Caco-2 (cell line): ENCODE data around the gene KIAA1671. TPM values are rescaled to one million over a fixed set of nuclear protein-coding genes. Genes with fewer than 3 reads are reported as not detected.
A peak's percentile ranks its signal among the peaks of the same experiment; 100 is the strongest.

Experiments used
- BruUV-seq: library from RNA; stranded (reverse); fragments of 400-500 nt; replicated peaks from 2 replicates; lab custom pipeline; 2021; lab: Mats Ljungman, UMichigan
- CTCF ChIA-PET: fragments of 300-600 bp; sonication (Branson Sonifier 250); formaldehyde crosslinking; loops from one replicate; lab custom pipeline; 2022; ENCODE audit warnings: antibody characterized with exemption; lab: Charles Lee
- POLR2A ChIA-PET: fragments of 300-600 bp; sonication (Branson Sonifier 250); formaldehyde crosslinking; loops from one replicate; lab custom pipeline; 2022; ENCODE audit warnings: antibody characterized with exemption; lab: Charles Lee
- DNase-seq, 2 experiments: peaks; one replicate each; pipeline versions ENCODE4 v3.0.0 to v3.0.0-alpha.2; 2020 to 2022
- H3K27me3 ChIP-seq: replicated peaks from 2 replicates; pipeline ENCODE4 v1.6.0; 2011; ENCODE audit warnings: low read length; ENCODE audit not compliant: control insufficient read depth, insufficient read depth
- H3K36me3 ChIP-seq: 2 replicates; pipeline ENCODE4 v1.5.1; 2011; ENCODE audit warnings: low read length; ENCODE audit not compliant: control insufficient read depth, insufficient read depth
- H3K4me1 ChIP-seq: fragments of 250-450 bp; sonication (Bioruptor Pico); 2 replicates; pipeline ENCODE4 v1.5.1; 2020; ENCODE audit warnings: mild to moderate bottlenecking
- H3K4me3 ChIP-seq: 2 replicates; pipeline ENCODE4 v1.5.1; 2011; ENCODE audit warnings: low read depth, mild to moderate bottlenecking, control low read depth, low read length
- H3K9me3 ChIP-seq: fragments of 250-450 bp; sonication (Bioruptor Pico); 2 replicates; pipeline ENCODE4 v1.5.1; 2020; ENCODE audit warnings: mild to moderate bottlenecking, moderate library complexity
- H3K27ac Mint-ChIP-seq: one replicate; pipeline ENCODE4 v1.8.0; 2022; ENCODE audit warnings: mixed read lengths; ENCODE audit not compliant: unreplicated experiment
- H3K27me3 Mint-ChIP-seq: one replicate; pipeline ENCODE4 v1.8.0; 2022; ENCODE audit warnings: mixed read lengths; ENCODE audit not compliant: insufficient read depth, unreplicated experiment
- H3K36me3 Mint-ChIP-seq: one replicate; pipeline ENCODE4 v1.8.0; 2022; ENCODE audit warnings: mild to moderate bottlenecking, mixed read lengths; ENCODE audit not compliant: insufficient read depth, unreplicated experiment
- H3K4me1 Mint-ChIP-seq: one replicate; pipeline ENCODE4 v1.8.0; 2022; ENCODE audit warnings: low read depth, mixed read lengths; ENCODE audit not compliant: unreplicated experiment
- H3K4me3 Mint-ChIP-seq: one replicate; pipeline ENCODE4 v1.8.0; 2022; ENCODE audit warnings: mild to moderate bottlenecking, moderate library complexity, mixed read lengths; ENCODE audit not compliant: unreplicated experiment
- H3K9me3 Mint-ChIP-seq: one replicate; pipeline ENCODE4 v1.8.0; 2022; ENCODE audit warnings: mixed read lengths; ENCODE audit not compliant: unreplicated experiment
- intact Hi-C: fragments of 100-400 bp; cut with micrococcal nuclease; formaldehyde crosslinking; loops from one replicate; pipeline ENCODE4 v1.10.0; 2022; ENCODE audit not compliant: unreplicated experiment
- total RNA-seq: library from RNA; stranded (reverse); gene quantifications from 2 replicates; pipeline ENCODE4 v1.2.3, GENCODE V29; 2022
- TF ChIP-seq, protein P1 (sequence below), 2 experiments: fragments of 200-600 bp in 1 of 2; IDR thresholded peaks; 1 replicate in 1 of 2; 2 replicates in 1 of 2; pipeline versions ENCODE4 v1.5.1 to v1.8.0; 2011 to 2022; ENCODE audit warnings: antibody characterized with exemption in 1 of 2, control low read depth in 1 of 2, inconsistent platforms in 1 of 2, low read depth in 1 of 2, low read length in 1 of 2, mild to moderate bottlenecking in 1 of 2, moderate library complexity in 1 of 2; ENCODE audit not compliant: insufficient read depth in 1 of 2, severe bottlenecking in 1 of 2, unreplicated experiment in 1 of 2

The KIAA1671 gene
- total RNA-seq, 1 experiment from 2014 or later, result 28.6 TPM

DNA sequence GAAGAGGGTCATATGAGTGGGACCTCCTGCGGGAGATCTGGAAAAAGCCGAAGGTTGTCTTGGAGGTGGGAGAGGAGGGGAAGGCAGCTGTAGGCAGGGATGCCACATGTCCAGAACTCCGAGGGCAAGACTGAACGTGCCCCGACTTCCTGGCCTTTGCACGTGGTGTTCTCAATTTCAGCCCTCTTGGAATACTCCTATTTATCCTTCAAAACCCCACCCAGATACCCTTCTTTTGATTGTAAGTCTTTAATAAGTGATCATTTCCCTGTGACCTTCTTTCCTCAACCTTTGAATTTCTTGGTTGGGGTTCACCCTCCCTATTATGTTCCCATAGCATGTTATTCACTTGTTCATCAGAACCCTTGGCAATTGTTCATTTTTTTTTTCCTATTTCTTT is 151.9 kb downstream of the KIAA1671 start:
- H3K27ac Mint-ChIP-seq, result no peak overlapping the region
- no peak overlapping the region for H3K4me3 Mint-ChIP-seq
- H3K27me3 ChIP-seq, result no peaks in the 10 kb centered on the region
- TF ChIP-seq, protein P1, sequence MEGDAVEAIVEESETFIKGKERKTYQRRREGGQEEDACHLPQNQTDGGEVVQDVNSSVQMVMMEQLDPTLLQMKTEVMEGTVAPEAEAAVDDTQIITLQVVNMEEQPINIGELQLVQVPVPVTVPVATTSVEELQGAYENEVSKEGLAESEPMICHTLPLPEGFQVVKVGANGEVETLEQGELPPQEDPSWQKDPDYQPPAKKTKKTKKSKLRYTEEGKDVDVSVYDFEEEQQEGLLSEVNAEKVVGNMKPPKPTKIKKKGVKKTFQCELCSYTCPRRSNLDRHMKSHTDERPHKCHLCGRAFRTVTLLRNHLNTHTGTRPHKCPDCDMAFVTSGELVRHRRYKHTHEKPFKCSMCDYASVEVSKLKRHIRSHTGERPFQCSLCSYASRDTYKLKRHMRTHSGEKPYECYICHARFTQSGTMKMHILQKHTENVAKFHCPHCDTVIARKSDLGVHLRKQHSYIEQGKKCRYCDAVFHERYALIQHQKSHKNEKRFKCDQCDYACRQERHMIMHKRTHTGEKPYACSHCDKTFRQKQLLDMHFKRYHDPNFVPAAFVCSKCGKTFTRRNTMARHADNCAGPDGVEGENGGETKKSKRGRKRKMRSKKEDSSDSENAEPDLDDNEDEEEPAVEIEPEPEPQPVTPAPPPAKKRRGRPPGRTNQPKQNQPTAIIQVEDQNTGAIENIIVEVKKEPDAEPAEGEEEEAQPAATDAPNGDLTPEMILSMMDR (IDR thresholded peaks at IDR 0.05; ENCODE audit: insufficient read depth in 1 of 2, low read depth in 1 of 2, low read length in 1 of 2, severe bottlenecking in 1 of 2, unreplicated experiment in 1 of 2), result no peak
- H3K4me3 ChIP-seq, result no peak overlapping the region
- H3K27me3 Mint-ChIP-seq, result no peaks in the 10 kb centered on the region
- POLR2A ChIA-PET, result no interaction called here
- no peaks in the 10 kb centered on the region for H3K4me1 Mint-ChIP-seq
- H3K9me3 Mint-ChIP-seq, result no peaks in the 10 kb centered on the region
- no peaks in the 10 kb centered on the region for H3K9me3 ChIP-seq
- intact Hi-C loops, result no loop called here
- no peaks in the 10 kb centered on the region; the same call in 1 of the 2 replicates for H3K36me3 ChIP-seq
- no TSS peak for BruUV-seq
- CTCF ChIA-PET, result no interaction called here
- no peaks in the 10 kb centered on the region for H3K36me3 Mint-ChIP-seq
- DNase-seq, result no peak
- H3K4me1 ChIP-seq, result no peaks in the 10 kb centered on the region

- peaks cover 6% of the 10 kb centered on the region for H3K36me3 Mint-ChIP-seq
- no TSS peak for BruUV-seq
- CTCF ChIA-PET, result no interaction called here
- Histone ChIP-seq H3K27me3 (no peaks in the 10 kb centered on the region), H3K36me3 (no peaks in the 10 kb centered on the region; the same call in 1 of the 2 replicates), H3K4me1 (peaks cover 10% of the 10 kb centered on the region; the same call in 1 of the 2 replicates), H3K4me3 (no peak overlapping the region), H3K9me3 (no peaks in the 10 kb centered on the region)
- no peaks in the 10 kb centered on the region for H3K27me3 Mint-ChIP-seq
- intact Hi-C loops, result no loop called here
- TF ChIP-seq, protein P1 (IDR thresholded peaks at IDR 0.05; ENCODE audit: insufficient read depth in 1 of 2, low read depth in 1 of 2, low read length in 1 of 2, severe bottlenecking in 1 of 2, unreplicated experiment in 1 of 2), result no peak
- DNase-seq, result no peak
- POLR2A ChIA-PET, result no interaction called here
- no peak overlapping the region for H3K27ac Mint-ChIP-seq
- no peak overlapping the region for H3K4me3 Mint-ChIP-seq
- no peaks in the 10 kb centered on the region for H3K4me1 Mint-ChIP-seq
- H3K9me3 Mint-ChIP-seq, result no peaks in the 10 kb centered on the region
Measured at GRCh38 chr22:25105817-25106650, 153.5 kb downstream of the KIAA1671 start.

DNA sequence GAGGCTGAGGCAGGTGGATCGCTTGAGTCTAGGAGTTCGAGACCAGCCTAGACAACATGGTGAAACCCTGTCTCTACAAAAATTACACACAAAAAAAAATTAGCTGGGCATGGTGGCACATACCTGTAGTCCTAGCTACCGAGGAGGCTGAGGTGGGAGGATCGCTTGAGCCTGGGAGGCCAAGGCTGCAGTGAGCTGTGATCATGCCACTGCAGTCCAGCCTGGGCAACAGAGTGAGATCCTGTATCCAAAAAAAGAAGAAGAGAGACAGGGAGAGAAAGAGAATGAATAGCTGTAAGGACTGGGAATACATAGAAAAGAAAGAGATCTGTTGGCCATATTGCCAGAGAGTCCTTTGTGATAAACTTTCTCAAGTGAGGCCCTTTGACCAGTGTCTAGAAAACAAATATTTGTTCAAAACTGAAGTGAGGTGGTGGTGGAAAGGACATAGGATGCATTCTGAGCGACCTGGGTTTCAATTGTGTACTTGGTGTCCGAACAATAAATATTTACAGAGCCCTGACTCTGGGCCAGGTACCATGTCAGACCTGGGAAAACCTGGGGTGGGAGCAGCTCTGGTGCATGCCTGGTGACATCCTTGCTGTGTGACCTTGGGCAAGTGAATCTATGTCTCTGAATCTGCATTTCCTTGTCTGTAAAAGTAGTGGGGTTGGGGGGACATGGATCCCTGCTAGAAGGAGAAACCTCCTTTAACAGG is 157.5 kb downstream of the KIAA1671 start:
- no peaks in the 10 kb centered on the region for H3K9me3 Mint-ChIP-seq
- no peaks in the 10 kb centered on the region for H3K27me3 ChIP-seq
- H3K36me3 Mint-ChIP-seq, result peaks cover 6% of the 10 kb centered on the region
- no peaks in the 10 kb centered on the region for H3K27me3 Mint-ChIP-seq
- CTCF ChIA-PET, result interaction anchor here (0.6 to 3.2 kb wide), 9 partner anchors 19 to 1241 kb away, joined by 3 to 17 read pairs (median 5); no protein-coding TSS in a partner anchor
- intact Hi-C loops, result loop anchor here (2.0 kb wide), 2 partner anchors 35 to 63 kb away; no protein-coding TSS in a partner anchor
- H3K27ac Mint-ChIP-seq, result peak overlapping the region; percentile 96
- TF ChIP-seq, protein P1 (IDR thresholded peaks at IDR 0.05; ENCODE audit: insufficient read depth in 1 of 2, low read depth in 1 of 2, low read length in 1 of 2, severe bottlenecking in 1 of 2, unreplicated experiment in 1 of 2), result no peak
- peak overlapping the region; percentile 62 for H3K4me3 ChIP-seq
- BruUV-seq, result no TSS peak
- peak in 1 of 2 experiments; percentile 30 for DNase-seq
- H3K4me1 ChIP-seq, result peaks cover 15% of the 10 kb centered on the region; the same call in 1 of the 2 replicates
- H3K4me1 Mint-ChIP-seq, result peaks cover 5% of the 10 kb centered on the region
- H3K36me3 ChIP-seq, result no peaks in the 10 kb centered on the region; the same call in 1 of the 2 replicates
- H3K4me3 Mint-ChIP-seq, result peak overlapping the region; percentile 83
- POLR2A ChIA-PET, result no interaction called here
- H3K9me3 ChIP-seq, result no peaks in the 10 kb centered on the region
